K562 (cell line): ENCODE results near the gene PDE1A. TPM values are rescaled to one million over a fixed set of nuclear protein-coding genes. Genes with fewer than 3 reads are reported as not detected.

Experiments
- ATAC-seq: fragments of 200-7000 bp; cut with Tn5 transposase; 3 replicates; pipeline ENCODE4 v1.9.1; 2020; ENCODE audit warnings: moderate library complexity
- BruUV-seq: library from RNA; stranded (reverse); fragments of 400-500 nt; replicated peaks from 2 replicates; lab custom pipeline; 2021; lab: Mats Ljungman, UMichigan
- CTCF ChIA-PET: fragments of 300-600 bp; formaldehyde crosslinking; extraction: SDS; loops from one replicate; lab custom pipeline; 2021; ENCODE audit warnings: low intra/inter-chr PET ratio; lab: Yijun Ruan, JAX
- POLR2A ChIA-PET: fragments of 300-600, 350-650 bp; sonication (Branson Sonifier 250); formaldehyde crosslinking; extraction: SDS; loops from one replicate; lab custom pipeline; 2021; ENCODE audit warnings: antibody characterized with exemption, inconsistent platforms; lab: Yijun Ruan, JAX
- DNase-seq, 4 experiments: peaks; one replicate each; pipeline versions ENCODE4 v3.0.0 to v3.0.0-alpha.2; 2011 to 2018; ENCODE audit warnings: low spot score in 3 of 4, mixed read lengths in 3 of 4; ENCODE audit errors: extremely low read depth in 1 of 4
- FAIRE-seq: peaks from 2 replicates; lab custom pipeline; 2011; peaks lifted over from hg19 to GRCh38; lab: Jason Lieb, UNC
- H2AFZ ChIP-seq: 2 replicates; pipeline ENCODE4 v1.6.0; 2011; ENCODE audit warnings: low read depth, low read length, control low read depth, inconsistent platforms
- H3K27ac ChIP-seq: fragments of 200-600 bp; 3 replicates; pipeline ENCODE4 v1.8.0; 2011; ENCODE audit warnings: low read depth, mild to moderate bottlenecking, control low read depth, inconsistent platforms, low read length, moderate library complexity, mixed read lengths; ENCODE audit errors: extremely low read depth
- H3K27me3 ChIP-seq, 2 experiments: fragments of 300-600 bp in 1 of 2; 2 replicates in 1 of 2; 3 replicates in 1 of 2; pipeline versions ENCODE4 v1.6.0 to v1.8.0; 2011; ENCODE audit warnings: inconsistent platforms in 2 of 2, low read length in 2 of 2, mild to moderate bottlenecking in 1 of 2, mixed read lengths in 1 of 2, moderate library complexity in 1 of 2; ENCODE audit not compliant: control insufficient read depth in 2 of 2, insufficient read depth in 2 of 2
- H3K36me3 ChIP-seq: fragments of 300-600 bp; 3 replicates; pipeline ENCODE4 v1.8.0; 2011; ENCODE audit warnings: mild to moderate bottlenecking, low read length, inconsistent platforms; ENCODE audit not compliant: control insufficient read depth, insufficient read depth
- H3K4me1 ChIP-seq, 2 experiments: fragments of 200-600 bp in 1 of 2; replicated peaks in 1 of 2; 2 replicates in 1 of 2; 3 replicates in 1 of 2; pipeline versions ENCODE4 v1.5.1 to v1.8.0; 2011; ENCODE audit warnings: inconsistent platforms in 2 of 2, low read length in 2 of 2, mild to moderate bottlenecking in 1 of 2, mixed read lengths in 1 of 2, moderate library complexity in 1 of 2; ENCODE audit not compliant: control insufficient read depth in 2 of 2, insufficient read depth in 2 of 2
- H3K4me2 ChIP-seq: 2 replicates; pipeline ENCODE4 v1.6.1; 2011; ENCODE audit warnings: low read length, control low read depth, inconsistent platforms, mixed read lengths; ENCODE audit not compliant: insufficient read depth
- H3K4me3 ChIP-seq: fragments of 200-600 bp; sonication (generic), shearing (Covaris generic); 2 replicates; pipeline ENCODE4 v1.5.1; 2016; ENCODE audit warnings: control low read depth, inconsistent platforms
- H3K79me2 ChIP-seq: fragments of 200-600 bp; 3 replicates; pipeline ENCODE4 v1.8.0; 2011; ENCODE audit warnings: low read length, inconsistent platforms; ENCODE audit not compliant: control insufficient read depth, insufficient read depth
- H3K9ac ChIP-seq, 2 experiments: 2 replicates each; pipeline versions ENCODE4 v1.6.0 to v1.6.1; 2011; ENCODE audit warnings: low read depth in 2 of 2, low read length in 2 of 2, control low read depth in 1 of 2, inconsistent platforms in 1 of 2, mild to moderate bottlenecking in 1 of 2, mixed read lengths in 1 of 2; ENCODE audit not compliant: insufficient read depth in 1 of 2
- H3K9me1 ChIP-seq: one replicate; pipeline ENCODE4 v1.6.0; 2011; ENCODE audit warnings: inconsistent platforms, mild to moderate bottlenecking, low read length, moderate library complexity; ENCODE audit not compliant: control insufficient read depth, insufficient read depth
- H3K9me3 ChIP-seq: replicated peaks from 2 replicates; pipeline ENCODE4 v1.5.1; 2011; ENCODE audit warnings: low read depth, low read length, inconsistent platforms; ENCODE audit not compliant: control insufficient read depth, insufficient read depth
- H4K20me1 ChIP-seq: replicated peaks from 2 replicates; pipeline ENCODE4 v1.6.1; 2011; ENCODE audit warnings: low read length, inconsistent platforms, mixed read lengths; ENCODE audit not compliant: control insufficient read depth, insufficient read depth
- CBX1 ChIP-seq: sonication (generic); IDR thresholded peaks from 2 replicates; pipeline ENCODE4 v1.6.1; 2016; ENCODE audit warnings: antibody characterized with exemption, low read depth, mild to moderate bottlenecking
- KLF6 ChIP-seq: fragments of 250-450 bp; sonication (Bioruptor Pico); IDR thresholded peaks from 2 replicates; pipeline ENCODE4 v1.4.0; 2020; ENCODE audit warnings: mild to moderate bottlenecking, moderate library complexity, borderline replicate concordance
- MAFG ChIP-seq: fragments of 450-650 bp; conservative IDR thresholded peaks from 2 replicates; pipeline ENCODE4 v1.6.1; 2016; ENCODE audit warnings: missing genetic modification characterization, missing compliant biosample characterization
- POLR2AphosphoS5 ChIP-seq: IDR thresholded peaks from 2 replicates; pipeline ENCODE4 v1.6.1; 2011; ENCODE audit warnings: mild to moderate bottlenecking, low read depth, low read length, moderate library complexity; ENCODE audit not compliant: control insufficient read depth, insufficient read depth
- RHOXF2B ChIP-seq: fragments of 250-450 bp; sonication (Bioruptor Pico); conservative IDR thresholded peaks from 2 replicates; pipeline ENCODE4 v1.5.1; 2021
- WGBS: fragments of 100-300 bp; shearing (Covaris generic); methylation state at CpG from one replicate; pipeline ENCODE4 v1.1.6; 2016; ENCODE audit warnings: low coverage, mixed read lengths; ENCODE audit not compliant: insufficient coverage; ENCODE audit errors: missing lambda C conversion rate; 5-methylcytosine and 5-hydroxymethylcytosine counted together
- in situ Hi-C: fragments of 300-500 bp; cut with MboI; formaldehyde crosslinking; loops from 4 replicates; pipeline ENCODE4 v1.15.0; 2018; ENCODE audit warnings: inconsistent platforms, mixed read lengths
- intact Hi-C: fragments of 100-400 bp; cut with micrococcal nuclease; formaldehyde crosslinking; loops from 2 replicates; pipeline ENCODE4 v1.14.2; 2022
- polyA plus RNA-seq, 8 experiments: library from polyadenylated mRNA; depleted of rRNA in 4 of 8; stranded (reverse) in 5 of 8; unstranded in 3 of 8; fragments of >200 nt; fragmentation: Nextera tagmentation in 2 of 8; fragmentation: Illumina TruSeq in 1 of 8; extraction: Ambion mirVana in 2 of 8; extraction: Trizol in 1 of 8; gene quantifications; 2 replicates each; pipeline versions ENCODE4 v1.2.1 to v1.2.3, GENCODE V29; 2011 to 2014; ENCODE audit warnings: inconsistent platforms in 1 of 8, missing spikeins in 1 of 8
- total RNA-seq, 7 experiments: library from RNA; depleted of rRNA in 6 of 7; stranded (reverse); fragments of >200 nt in 6 of 7; fragmentation: Illumina TruSeq in 2 of 7; extraction: Trizol in 2 of 7; gene quantifications; 2 replicates each; pipeline versions ENCODE4 v1.2.1 to v1.2.3, GENCODE V29; 2011 to 2021; ENCODE audit warnings: low replicate concordance in 1 of 7
- TF ChIP-seq, protein P1 (sequence below): fragments of 450-650 bp; formaldehyde crosslinking; IDR thresholded peaks from 2 replicates; pipeline ENCODE4 v1.4.0; 2020; ENCODE audit warnings: mild to moderate bottlenecking
- TF ChIP-seq, protein P2 (sequence below): fragments of 450-650 bp; formaldehyde crosslinking; IDR thresholded peaks from 2 replicates; pipeline ENCODE4 v1.4.0; 2022; ENCODE audit warnings: missing genetic modification characterization
- TF ChIP-seq, protein P3 (sequence below): fragments of 450-650 bp; IDR thresholded peaks from 2 replicates; pipeline ENCODE4 v1.6.1; 2018; ENCODE audit warnings: mild to moderate bottlenecking, low read depth; ENCODE audit not compliant: partially characterized antibody
- TF ChIP-seq, protein P4 (sequence below): sonication (generic); formaldehyde crosslinking; IDR thresholded peaks from 2 replicates; pipeline ENCODE4 v1.8.0; 2022; ENCODE audit warnings: mild to moderate bottlenecking, missing genetic modification reagents, borderline replicate concordance

PDE1A gene
- total and polyA plus RNA-seq, 9 of the 15 experiments (the other 6 are each of a cell fraction or from before 2014, with no cell fraction given), result 0.14 to 0.91 (median 0.32) TPM

DNA sequence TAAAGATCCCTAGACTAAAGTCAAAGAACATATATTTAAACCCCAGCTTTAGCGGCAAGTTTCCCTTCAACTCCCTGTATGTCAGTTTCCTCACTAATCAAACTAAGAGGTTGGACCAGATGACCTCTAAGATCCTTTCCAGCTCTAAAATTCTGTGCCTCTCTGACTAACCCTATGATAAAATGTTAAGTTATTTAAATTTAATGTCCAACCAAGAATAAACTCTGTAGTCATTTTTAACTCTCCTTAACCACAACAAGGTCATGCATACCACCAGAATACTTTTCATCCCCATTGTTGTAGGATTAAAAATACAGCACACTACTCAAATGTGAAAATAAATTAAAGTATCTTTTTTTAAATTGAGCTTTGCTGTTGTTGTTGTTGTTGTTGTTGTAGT lies 5.2 kb upstream of the PDE1A start:
- Histone ChIP-seq H3K4me1 (no peaks in the 10 kb centered on the region), H2AFZ (no peak overlapping the region), H3K9me3 (no peaks in the 10 kb centered on the region), H3K36me3 (no peaks in the 10 kb centered on the region), H3K9ac (no peak overlapping the region), H3K27me3 (no peaks in the 10 kb centered on the region), H4K20me1 (no peaks in the 10 kb centered on the region), H3K9me1 (no peaks in the 10 kb centered on the region), H3K79me2 (no peaks in the 10 kb centered on the region), H3K4me2 (no peak overlapping the region), H3K27ac (no peak overlapping the region), H3K4me3 (no peak overlapping the region)
- no peak for ATAC-seq
- no peak for FAIRE-seq
- 0% methylated on average over 1 of the region's 1 CpG for WGBS
- intact Hi-C loops, result no loop called here
- CTCF ChIA-PET, result no interaction called here
- no TSS peak for BruUV-seq
- DNase-seq, result no peak
- TF ChIP-seq MAFG (no peak), RHOXF2B (CRISPR knock-in tag) (no peak)
- TF ChIP-seq, protein P1, sequence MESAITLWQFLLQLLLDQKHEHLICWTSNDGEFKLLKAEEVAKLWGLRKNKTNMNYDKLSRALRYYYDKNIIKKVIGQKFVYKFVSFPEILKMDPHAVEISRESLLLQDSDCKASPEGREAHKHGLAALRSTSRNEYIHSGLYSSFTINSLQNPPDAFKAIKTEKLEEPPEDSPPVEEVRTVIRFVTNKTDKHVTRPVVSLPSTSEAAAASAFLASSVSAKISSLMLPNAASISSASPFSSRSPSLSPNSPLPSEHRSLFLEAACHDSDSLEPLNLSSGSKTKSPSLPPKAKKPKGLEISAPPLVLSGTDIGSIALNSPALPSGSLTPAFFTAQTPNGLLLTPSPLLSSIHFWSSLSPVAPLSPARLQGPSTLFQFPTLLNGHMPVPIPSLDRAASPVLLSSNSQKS (CRISPR knock-in tag), result no peak
- in situ Hi-C loops, result no loop called here
- POLR2A ChIA-PET, result interaction anchor here (0.6 kb wide), 1 partner anchor 90 kb away, joined by 3 read pairs; no protein-coding TSS in a partner anchor

DNA sequence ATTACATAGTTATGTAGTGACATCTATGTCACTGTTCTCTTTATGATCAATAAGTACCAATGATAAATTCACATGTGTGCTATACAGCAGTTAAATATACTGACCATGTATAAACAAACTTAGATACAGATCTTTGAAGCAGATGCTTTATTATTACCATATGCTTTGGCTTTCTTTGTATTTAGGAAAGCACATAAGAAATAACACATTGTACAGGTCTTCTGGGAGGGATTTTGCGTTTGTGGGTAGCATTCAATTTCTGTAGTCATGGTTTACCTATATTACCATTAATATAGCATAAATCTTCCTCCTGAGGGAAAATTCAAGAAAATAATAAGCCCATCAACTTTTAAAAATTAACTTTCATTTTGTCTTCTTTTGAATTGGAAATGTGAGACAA lies 1.6 kb upstream of the PDE1A start:
- ChIA-PET POLR2A (no interaction called here), CTCF (no interaction called here)
- H3K36me3 ChIP-seq, result no peaks in the 10 kb centered on the region
- DNase-seq, result no peak
- no peak for FAIRE-seq
- ATAC-seq, result no peak
- H3K9me3 ChIP-seq, result no peaks in the 10 kb centered on the region
- H3K9me1 ChIP-seq, result no peaks in the 10 kb centered on the region
- 0% methylated on average over 1 of the region's 1 CpG for WGBS
- H3K4me2 ChIP-seq, result no peak overlapping the region
- H3K79me2 ChIP-seq, result no peaks in the 10 kb centered on the region
- no peak overlapping the region for H3K4me3 ChIP-seq
- H3K4me1 ChIP-seq, result no peaks in the 10 kb centered on the region
- no peaks in the 10 kb centered on the region for H4K20me1 ChIP-seq
- no TSS peak for BruUV-seq
- no peak overlapping the region for H3K27ac ChIP-seq
- no peaks in the 10 kb centered on the region for H3K27me3 ChIP-seq
- H3K9ac ChIP-seq, result no peak overlapping the region
- no peak overlapping the region for H2AFZ ChIP-seq
- intact Hi-C loops, result no loop called here
- in situ Hi-C loops, result no loop called here
- TF ChIP-seq CBX1, result no peak
- TF ChIP-seq, protein P2, sequence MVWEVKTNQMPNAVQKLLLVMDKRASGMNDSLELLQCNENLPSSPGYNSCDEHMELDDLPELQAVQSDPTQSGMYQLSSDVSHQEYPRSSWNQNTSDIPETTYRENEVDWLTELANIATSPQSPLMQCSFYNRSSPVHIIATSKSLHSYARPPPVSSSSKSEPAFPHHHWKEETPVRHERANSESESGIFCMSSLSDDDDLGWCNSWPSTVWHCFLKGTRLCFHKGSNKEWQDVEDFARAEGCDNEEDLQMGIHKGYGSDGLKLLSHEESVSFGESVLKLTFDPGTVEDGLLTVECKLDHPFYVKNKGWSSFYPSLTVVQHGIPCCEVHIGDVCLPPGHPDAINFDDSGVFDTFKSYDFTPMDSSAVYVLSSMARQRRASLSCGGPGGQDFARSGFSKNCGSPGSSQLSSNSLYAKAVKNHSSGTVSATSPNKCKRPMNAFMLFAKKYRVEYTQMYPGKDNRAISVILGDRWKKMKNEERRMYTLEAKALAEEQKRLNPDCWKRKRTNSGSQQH (CRISPR knock-in tag), result no peak
- TF ChIP-seq, protein P3, sequence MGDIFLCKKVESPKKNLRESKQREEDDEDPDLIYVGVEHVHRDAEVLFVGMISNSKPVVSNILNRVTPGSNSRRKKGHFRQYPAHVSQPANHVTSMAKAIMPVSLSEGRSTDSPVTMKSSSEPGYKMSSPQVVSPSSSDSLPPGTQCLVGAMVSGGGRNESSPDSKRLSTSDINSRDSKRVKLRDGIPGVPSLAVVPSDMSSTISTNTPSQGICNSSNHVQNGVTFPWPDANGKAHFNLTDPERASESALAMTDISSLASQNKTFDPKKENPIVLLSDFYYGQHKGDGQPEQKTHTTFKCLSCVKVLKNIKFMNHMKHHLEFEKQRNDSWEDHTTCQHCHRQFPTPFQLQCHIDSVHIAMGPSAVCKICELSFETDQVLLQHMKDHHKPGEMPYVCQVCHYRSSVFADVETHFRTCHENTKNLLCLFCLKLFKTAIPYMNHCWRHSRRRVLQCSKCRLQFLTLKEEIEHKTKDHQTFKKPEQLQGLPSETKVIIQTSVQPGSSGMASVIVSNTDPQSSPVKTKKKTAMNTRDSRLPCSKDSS, result no peak
- TF ChIP-seq KLF6 (CRISPR knock-in tag), result no peak
- TF ChIP-seq POLR2AphosphoS5, result no peak
- TF ChIP-seq, protein P4, sequence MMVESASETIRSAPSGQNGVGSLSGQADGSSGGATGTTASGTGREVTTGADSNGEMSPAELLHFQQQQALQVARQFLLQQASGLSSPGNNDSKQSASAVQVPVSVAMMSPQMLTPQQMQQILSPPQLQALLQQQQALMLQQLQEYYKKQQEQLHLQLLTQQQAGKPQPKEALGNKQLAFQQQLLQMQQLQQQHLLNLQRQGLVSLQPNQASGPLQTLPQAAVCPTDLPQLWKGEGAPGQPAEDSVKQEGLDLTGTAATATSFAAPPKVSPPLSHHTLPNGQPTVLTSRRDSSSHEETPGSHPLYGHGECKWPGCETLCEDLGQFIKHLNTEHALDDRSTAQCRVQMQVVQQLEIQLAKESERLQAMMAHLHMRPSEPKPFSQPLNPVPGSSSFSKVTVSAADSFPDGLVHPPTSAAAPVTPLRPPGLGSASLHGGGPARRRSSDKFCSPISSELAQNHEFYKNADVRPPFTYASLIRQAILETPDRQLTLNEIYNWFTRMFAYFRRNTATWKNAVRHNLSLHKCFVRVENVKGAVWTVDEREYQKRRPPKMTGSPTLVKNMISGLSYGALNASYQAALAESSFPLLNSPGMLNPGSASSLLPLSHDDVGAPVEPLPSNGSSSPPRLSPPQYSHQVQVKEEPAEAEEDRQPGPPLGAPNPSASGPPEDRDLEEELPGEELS (CRISPR knock-in tag), result no peak
